EL (cell line): ENCODE measurements around the gene TMEM134.
"Not testable (repeated sequence)": the region's sequence is repeated elsewhere in the genome, so short reads cannot be mapped to it uniquely, and the experiment has no call there.

Experiments
- DNase-seq: peaks from one replicate; pipeline ENCODE4 v3.0.0-alpha.2; 2016

The TMEM134 gene, protein sequence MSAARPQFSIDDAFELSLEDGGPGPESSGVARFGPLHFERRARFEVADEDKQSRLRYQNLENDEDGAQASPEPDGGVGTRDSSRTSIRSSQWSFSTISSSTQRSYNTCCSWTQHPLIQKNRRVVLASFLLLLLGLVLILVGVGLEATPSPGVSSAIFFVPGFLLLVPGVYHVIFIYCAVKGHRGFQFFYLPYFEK

GRCh38 chr11:67468759-67469507 lies at the start of gene TMEM134:
Gene TMEM134, minus strand, starts transcription at chr11:67469251. Its CDS starts 59 bp downstream, at chr11:67469192.
- DNase-seq: peak; percentile 90

DNA sequence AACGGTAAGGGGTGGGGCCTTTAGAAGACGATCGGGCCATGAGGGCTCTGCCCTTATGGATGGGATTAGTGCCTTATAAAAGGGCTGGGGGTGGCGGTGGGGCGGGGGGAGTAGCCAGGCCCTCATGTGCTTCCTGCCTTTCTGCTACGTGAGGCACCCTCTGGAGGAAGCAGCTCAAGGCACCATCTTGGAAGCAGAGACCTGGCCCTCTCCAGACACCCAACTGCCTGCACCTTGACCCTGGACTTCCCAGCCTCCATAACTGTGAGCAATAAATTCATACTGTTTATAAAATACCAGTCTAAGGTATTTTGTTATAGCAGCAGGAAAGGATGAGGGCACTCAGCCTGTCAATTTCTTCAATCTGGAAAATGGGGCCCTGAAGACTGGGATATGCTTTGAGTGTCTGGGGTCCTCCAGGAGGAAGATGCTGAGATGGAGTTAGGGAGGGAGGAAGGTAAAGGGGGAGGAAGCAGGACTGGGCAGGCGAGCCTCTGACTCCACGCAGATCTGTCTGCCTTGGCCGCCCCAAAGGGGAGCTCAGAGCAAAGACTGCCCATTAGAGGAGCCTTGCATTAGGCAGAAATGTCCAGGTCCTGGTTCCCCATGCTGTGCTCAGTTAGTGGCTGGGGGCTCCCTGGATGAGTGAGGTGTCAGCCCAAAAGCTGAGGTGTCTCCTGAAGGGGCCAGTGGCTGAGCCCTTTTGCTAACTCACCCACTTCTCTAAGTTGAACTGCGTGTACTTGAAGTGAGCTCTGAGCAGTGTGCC lies 48.9 kb upstream of the TMEM134 start:
- DNase-seq: no peak

GRCh38 chr11:67516806-67517205 lies 47.8 kb upstream of the TMEM134 start:
- no peak for DNase-seq

- no peak for DNase-seq
These were observed 45.1 kb upstream of the TMEM134 start for GRCh38 chr11:67514116-67514515.

- not testable (repeated sequence) for DNase-seq
These were observed 42.5 kb upstream of the TMEM134 start for GRCh38 chr11:67511558-67511957.

GRCh38 chr11:67510023-67510345 lies 40.9 kb upstream of the TMEM134 start:
- peak; percentile 18 for DNase-seq

- DNase-seq: peak; percentile 96
These were observed 39.6 kb upstream of the TMEM134 start for GRCh38 chr11:67508486-67509121.

GRCh38 chr11:67507864-67508485 lies 38.9 kb upstream of the TMEM134 start, which contains the start of gene CDK2AP2:
Gene CDK2AP2, minus strand, starts transcription at chr11:67508162. Its CDS starts 80 bp downstream, at chr11:67508082.
- DNase-seq: peak; percentile 100

GRCh38 chr11:67507242-67507863 lies 38.3 kb upstream of the TMEM134 start:
- no peak for DNase-seq

DNA sequence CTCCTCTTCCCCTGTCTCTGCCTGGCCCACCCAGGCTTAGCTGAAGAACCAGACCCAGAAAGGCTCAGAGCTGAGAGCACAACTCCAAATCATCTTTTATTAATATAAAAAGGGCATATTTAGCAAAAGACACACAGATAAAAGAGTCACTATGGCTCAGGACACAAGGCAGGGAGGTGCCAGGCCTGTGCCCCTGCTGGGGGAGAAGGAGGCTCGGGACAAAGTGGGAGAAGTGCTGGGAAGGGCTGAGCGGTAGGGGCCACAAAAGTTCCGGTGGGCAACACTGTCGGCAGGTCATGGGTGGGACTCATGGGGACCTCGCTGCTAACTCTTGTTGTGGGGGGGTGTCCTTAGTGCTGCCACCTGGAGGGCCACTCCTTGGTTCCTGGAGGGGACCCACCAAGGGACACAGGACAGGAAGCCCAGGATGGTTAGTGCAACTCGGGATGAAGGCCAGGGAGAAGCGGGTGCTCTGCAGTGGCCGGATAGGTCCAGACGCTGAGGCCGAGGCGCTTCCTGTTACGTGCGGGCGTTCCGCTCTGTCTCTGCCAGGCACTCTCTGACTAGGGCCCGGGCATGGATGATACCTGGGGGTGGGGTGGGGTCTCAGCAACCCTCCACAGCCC lies 37.5 kb upstream of the TMEM134 start:
- DNase-seq: no peak

DNA sequence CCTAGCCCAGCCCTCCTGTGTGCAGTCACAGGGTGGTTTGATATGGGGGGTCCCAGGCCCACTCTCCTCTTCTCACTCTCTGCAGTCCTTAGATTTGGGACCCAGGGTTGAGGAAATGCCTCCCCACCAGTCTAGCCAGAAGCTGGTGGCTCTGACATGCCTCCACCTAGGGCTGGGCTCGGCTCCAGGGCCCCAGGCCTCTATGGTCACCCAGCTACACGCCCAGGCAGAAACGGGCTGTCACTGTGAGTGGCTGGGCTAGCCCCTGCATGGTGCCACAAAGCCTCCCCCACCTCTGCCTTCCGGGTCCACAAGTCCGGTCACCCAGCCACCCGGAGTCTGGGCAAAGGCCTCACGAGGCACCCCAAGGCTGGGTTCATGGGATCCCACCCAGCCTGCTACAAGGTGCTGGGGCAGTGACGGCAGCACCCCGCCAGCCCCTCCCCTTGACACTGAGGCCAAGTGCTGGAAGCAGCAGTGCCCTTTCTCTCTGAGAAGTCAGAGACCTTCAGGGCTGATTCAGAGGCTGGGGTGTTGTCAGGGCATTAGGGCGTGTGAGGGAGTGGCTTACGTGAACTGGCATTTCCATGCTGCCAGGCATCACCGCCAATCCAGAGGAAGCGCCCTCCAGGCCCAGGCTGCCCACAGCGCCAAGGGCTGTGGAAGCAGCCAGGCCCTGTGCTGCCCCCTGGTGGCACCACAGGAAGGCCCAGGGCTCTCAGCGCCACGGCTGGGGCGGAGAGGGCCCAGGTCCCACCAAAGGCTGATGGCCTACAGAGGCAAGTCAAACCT lies 36.8 kb upstream of the TMEM134 start:
- peak; percentile 95 for DNase-seq

- DNase-seq: peak; percentile 72
These were observed 36.0 kb upstream of the TMEM134 start, which contains the start of gene PITPNM1 for GRCh38 chr11:67504950-67505581. Gene PITPNM1, minus strand, starts transcription at chr11:67505363. Its CDS starts 1,183 bp downstream, at chr11:67504180.

DNA sequence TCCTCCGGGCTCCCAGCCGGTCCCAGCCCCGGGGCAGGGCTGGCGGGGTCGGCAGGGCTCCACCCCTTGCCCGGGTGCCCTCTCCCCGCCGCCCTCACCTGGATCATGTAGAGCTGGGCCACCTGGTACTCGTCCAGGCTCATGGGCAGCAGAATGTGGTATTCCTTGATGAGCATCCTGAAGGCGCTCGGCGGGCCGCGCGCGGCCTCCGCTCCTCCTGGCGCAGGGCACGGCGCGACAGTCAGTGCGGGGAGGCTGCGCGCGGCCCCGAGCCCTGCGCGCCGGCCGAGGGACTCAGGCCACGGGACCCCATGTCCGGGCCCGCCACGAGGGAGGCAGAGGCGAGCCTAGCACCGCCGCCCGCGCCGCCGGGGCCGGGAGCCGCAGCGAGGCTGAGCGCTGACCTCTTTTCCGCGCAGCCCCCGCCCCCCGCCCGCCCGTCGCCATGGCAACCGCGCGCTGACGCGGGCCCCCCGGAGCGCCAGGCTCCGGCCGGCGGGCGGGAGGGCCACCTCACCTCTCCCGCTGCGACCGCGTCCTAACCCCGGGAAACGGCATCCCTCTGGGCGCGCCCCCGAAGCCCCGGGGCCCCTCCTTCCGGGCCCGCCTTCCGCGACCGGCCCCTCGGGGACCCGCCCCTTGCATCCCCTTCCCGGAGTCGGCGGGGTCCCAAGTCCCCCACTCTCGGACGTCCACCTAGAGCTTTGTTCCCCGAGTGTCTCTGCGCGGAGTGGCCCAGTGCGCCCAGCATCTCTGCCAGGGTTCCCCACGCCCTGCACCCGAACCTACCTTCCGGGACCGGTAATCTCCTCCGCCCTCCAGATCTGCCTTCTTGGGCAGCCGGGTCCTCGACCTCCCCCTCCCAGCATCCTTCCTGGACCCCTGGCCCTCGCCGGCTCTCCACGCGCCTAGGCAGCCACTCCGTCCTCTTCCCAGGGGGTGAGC lies 35.2 kb upstream of the TMEM134 start:
- DNase-seq: peak; percentile 52

DNA sequence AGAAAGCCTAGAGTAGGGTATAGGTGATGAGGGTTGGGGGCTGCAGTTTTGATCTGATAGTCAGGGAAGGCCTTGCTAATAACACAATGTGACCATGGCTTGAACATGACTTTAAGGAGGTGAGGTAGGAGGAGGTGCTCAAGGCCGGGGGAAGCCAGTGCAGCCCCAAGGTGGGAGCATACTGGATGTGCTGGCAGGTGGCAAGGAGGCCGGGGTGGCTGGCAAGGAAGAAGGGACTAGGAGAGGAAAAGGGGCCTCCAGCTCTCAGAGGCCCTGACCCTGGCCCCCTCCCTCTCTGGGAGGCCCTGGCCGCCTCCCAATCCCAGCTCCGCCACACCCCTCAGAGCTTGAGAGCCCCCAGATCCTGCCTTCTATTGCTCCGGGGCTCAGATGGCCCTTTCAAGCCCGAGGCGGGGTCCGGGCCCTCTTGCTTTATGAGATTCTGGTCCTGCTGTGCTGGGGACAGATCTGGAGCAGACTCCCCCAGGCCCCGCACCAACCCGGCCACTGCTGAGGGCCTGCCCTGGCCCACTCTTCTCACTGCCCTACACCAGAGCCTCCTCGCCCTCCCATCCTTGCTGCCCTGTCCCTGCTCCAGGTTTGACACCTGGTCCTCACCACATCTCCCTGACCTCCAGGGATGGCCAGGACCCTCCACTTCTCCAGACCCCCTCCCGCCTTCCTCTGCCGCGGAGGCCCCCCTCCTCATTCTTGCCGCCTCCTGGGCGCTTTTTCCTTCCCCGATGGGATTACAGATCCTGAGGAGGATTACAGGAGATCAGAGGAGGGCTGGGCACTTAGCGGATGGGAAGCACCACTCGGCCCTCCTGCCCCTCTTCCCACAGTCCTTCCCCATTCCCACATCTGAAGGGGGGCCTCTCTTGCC lies 34.3 kb upstream of the TMEM134 start:
- no peak for DNase-seq

GRCh38 chr11:67502328-67502979 lies 33.4 kb upstream of the TMEM134 start:
- no peak for DNase-seq

DNA sequence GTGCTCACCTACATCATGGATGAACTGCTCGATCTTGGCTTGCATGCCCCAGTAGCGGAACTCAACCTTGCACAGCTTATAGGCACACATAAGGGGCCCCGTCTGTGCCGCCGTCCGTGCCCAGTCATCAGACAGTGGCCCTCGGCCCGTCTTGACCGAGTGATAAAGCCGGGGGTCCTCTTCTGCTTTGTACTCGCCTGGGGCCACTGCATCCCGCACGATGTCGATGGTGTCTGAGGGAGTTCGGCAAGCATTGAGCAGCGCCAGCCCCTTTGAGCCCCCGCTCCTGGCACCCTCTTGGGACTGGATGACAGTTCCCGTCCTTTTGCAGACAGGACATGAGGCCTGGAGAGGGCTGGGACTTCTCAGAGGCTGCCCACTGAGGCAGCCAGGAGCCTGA lies 32.8 kb upstream of the TMEM134 start:
- DNase-seq: no peak
